ENCODE results near the gene CPED1.
"Not testable (repeated sequence)": the region's sequence is repeated elsewhere in the genome, so short reads cannot be mapped to it uniquely, and the experiment has no call there.

The CPED1 gene

GRCh38 chr7:121186746-121187145 is 198.2 kb downstream of the CPED1 start:
- DNase-seq (ENCODE audit: low spot score), result no peak

- no peak for DNase-seq (ENCODE audit: low spot score)
Measured at GRCh38 chr7:121187222-121187621, 198.7 kb downstream of the CPED1 start.

DNA sequence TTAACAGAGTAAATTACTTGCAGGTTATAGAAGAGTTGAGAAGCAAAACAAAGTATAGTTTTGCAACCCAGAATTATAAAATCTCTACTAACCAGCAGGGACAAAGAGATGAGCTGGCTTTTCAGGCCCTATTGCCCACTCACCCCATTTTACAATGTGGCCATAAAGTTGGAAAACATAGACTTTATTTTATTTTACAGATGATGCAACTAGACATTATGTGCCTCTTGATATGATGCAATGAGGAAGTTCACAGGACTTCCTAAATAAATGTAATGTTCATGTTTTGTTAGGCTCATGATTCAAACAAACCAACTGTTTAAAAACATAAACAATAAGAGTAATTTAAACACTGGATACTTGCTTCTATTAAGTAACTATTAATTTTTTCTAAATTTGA is 199.2 kb downstream of the CPED1 start:
- DNase-seq (ENCODE audit: low spot score), result no peak

DNA sequence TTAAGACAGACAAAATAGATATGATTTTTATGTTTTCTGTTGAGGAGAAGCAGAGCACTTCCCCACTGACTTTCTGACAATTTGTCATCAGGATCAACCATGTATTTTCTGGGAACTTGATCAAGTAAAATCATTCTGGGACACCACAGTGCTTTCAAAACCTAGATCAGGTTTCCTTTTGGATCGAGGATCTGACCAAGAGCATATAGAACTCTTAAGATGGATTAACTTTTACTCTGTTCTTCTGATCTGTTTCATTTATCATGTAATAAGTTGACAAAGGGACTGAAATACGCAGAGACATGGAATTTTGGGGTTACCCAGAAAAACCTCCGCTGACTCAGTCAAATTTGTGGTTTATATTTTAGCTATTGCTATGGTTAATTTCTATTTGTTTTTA is 204.3 kb downstream of the CPED1 start:
- no peak for DNase-seq (ENCODE audit: low spot score)

- no peak for DNase-seq (ENCODE audit: low spot score)
Measured at GRCh38 chr7:121195010-121195409, 206.5 kb downstream of the CPED1 start.

- DNase-seq (ENCODE audit: low spot score), result no peak
Measured at GRCh38 chr7:121195874-121196273, 207.4 kb downstream of the CPED1 start.

DNA sequence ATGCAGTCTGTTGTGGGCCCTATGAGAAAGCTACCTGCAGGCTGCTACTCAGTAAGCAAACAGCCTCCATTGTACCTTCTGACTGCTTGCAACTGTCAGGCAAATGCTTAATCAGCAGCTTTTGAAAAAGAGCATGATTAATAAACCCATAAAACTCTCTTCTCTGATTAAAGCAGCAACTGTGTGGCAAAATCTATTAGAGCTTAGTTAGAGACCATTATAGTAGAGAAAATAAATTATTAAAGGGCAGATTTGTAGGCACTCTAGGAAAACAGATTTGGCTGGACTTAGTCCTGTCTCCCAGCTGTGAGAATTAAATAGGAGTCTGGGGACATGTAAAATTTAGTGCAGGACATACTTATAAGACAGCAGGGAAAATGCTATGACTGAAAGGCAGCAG is 207.8 kb downstream of the CPED1 start:
- DNase-seq (ENCODE audit: low spot score), result no peak

GRCh38 chr7:121197455-121197854 is 208.9 kb downstream of the CPED1 start:
- DNase-seq (ENCODE audit: low spot score), result no peak

DNA sequence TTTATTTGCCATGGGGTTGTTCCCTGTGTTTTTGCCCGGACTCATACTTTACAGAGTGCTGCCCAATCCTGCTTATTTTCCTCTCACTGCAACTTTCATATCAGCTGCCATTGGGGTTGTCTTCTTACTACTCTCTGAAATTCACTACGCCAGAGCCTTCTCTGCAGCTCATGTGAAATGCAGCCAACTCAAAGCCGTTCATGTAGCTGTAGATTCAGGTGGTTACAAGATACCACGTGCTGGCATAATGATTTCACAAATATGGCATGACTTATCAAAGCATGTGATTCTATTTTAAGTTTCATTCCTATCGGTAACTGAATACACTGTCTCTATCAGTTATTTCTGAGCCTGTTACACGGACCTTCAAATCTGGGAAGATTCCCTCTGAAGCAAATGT is 210.0 kb downstream of the CPED1 start:
- no peak for DNase-seq (ENCODE audit: low spot score)

GRCh38 chr7:121202125-121202524 is 213.6 kb downstream of the CPED1 start:
- no peak for DNase-seq (ENCODE audit: low spot score)

- no peak for DNase-seq (ENCODE audit: low spot score)
Measured at GRCh38 chr7:121202834-121203233, 214.3 kb downstream of the CPED1 start.

- DNase-seq (ENCODE audit: low spot score), result no peak
Measured at GRCh38 chr7:121204537-121204936, 216.0 kb downstream of the CPED1 start.

- no peak for DNase-seq (ENCODE audit: low spot score)
Measured at GRCh38 chr7:121205777-121206176, 217.3 kb downstream of the CPED1 start.

DNA sequence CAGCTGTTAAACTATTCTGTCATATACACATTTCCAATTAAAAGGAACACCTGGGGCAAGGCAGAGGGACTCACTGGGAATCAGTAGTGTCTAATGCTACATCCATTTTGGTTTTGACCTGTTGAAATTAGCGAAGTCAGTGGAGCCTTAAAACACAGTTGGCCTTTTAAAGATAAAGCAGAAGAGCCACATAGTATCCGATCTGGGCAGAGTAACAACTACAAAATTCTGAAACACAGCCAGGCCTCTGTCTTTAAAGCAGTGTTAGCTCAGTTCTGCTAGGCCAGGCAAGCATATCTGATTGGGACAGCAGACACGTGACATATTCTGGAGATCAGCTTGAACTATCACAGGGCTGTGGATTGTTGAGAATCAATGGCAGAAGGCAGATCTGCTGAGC is 222.7 kb downstream of the CPED1 start:
- no peak for DNase-seq (ENCODE audit: low spot score)

DNA sequence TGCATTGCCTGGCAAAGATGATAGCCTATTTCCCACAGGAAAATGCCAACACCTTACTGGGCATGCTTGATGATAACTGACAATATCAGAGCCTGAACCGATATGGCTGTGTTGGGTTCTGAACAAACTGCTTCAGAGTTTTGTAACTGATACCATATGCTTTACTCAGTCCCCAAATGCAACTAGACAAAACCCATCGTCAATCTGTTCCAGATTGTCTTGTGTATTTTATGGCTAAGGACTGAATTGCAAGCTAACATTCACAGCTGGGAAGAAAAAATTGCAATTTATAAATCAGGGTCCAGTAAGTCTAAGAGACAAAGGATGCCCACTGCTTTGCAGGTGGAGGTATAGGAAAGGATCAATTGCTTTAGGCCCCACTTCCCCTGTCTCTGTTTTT is 223.5 kb downstream of the CPED1 start:
- DNase-seq (ENCODE audit: low spot score), result no peak

DNA sequence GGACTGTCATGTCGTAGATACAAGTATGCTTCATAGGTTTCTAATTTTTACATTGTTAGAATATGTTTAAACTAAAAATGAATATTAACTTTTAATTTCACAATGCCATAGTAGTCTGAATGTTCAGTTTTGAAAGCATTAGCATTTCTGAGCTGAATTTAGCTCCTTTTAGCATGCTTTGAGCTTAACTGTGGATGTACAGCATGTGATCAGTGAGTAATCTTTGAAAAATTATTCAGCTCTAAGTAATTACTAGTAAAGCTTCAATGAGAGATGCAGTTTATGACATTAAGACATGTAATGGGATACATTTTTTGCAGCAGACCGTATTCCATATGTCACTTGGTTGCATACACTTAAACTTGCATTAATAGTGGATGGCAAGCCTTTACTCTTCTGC is 226.1 kb downstream of the CPED1 start:
- no peak for DNase-seq (ENCODE audit: low spot score)

- no peak for DNase-seq (ENCODE audit: low spot score)
Measured at GRCh38 chr7:121219026-121219425, 230.5 kb downstream of the CPED1 start.

DNA sequence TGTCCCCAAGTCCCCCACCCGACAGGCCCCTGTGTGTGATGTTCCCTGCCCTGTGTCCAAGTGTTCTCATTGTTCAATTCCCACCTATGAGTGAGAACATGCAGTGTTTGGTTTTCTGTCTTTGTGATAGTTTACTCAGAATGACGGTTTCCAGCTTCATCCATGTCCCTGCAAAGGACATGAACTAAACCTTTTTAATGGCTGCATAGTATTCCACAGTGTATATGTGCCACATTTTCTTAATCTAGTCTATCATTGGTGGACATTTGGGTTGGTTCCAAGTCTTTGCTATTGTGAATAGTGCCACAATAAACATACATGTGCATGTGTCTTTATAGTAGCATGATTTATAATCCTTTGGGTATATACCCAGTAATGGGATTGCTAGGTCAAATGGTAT is 232.6 kb downstream of the CPED1 start:
- not testable (repeated sequence) for DNase-seq (ENCODE audit: low spot score)

DNA sequence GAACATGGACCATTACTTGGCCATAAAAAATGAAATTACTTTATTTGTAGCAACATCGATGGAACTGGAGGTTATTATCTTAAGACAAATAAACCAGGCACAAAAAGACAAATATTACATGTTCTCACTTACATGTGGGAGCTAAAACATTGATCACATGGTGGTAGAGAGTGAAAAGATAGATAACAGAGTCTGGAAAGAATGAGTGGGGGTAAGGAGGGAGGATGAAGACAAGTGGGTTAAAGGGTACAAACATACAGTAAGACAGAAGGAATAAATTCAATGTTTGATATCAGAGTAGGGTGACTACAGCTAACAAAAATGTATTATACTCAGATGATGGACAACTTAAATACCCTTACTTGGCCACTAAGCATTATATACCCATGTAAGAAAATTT is 240.3 kb downstream of the CPED1 start:
- no peak for DNase-seq (ENCODE audit: low spot score)

- DNase-seq (ENCODE audit: low spot score), result no peak
Measured at GRCh38 chr7:121235201-121235600, 246.7 kb downstream of the CPED1 start.

DNA sequence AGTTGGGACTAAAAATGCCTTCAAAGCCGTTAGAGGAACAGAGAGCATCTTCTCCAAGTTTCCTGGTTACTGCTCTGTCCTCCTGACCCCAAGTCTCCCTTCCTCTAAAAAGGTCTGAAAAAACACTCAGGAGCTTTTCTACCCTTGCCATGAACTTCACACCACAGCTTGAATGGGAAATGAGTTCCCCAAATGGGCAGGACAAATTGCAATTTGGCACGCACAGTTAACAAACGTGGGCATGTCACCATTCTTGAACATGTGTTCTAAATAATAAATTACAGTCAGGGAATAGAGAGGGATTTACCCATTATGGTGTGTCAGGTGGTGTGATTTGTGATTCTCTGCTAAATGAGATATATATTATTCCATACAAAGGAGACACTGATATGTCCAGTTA is 249.1 kb downstream of the CPED1 start:
- no peak for DNase-seq (ENCODE audit: low spot score)

DNA sequence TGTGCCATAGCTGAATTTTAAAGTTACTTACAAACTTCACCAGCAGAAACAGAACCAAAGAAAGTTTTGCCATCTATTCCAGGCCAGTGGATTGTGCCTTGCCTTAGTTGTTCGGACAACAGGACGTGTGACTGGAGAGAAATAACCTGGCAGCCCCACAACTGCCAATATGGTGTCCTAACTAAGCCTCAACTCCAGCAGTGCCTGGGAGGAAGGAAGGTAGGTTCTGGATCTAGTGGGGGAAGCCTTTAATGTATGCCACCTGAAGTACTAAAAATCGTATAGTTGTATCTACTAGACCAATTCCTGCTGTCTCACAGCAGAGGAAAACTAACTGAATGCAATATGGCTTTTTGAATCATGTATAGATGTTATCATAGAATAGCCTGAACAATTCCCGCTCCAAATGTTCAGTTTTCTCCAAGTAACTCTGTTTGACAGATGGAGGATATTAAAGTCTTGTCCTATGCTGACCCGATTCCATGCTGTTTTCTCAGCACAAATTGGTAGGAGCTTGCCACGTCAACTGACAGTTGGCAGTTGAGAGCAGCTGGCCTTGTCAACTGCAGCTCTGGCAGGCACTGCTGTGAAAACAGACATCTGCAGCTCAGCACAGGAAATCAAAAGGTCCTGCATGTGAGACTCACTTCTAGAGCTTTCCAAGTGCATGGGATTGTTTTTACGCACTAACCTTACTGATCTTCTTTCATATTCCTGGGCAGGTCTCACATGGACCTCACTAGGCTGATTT is 255.8 kb downstream of the CPED1 start:
- no peak for DNase-seq (ENCODE audit: low spot score)

- DNase-seq (ENCODE audit: low spot score), result not testable (repeated sequence)
Measured at GRCh38 chr7:121251367-121251766, 262.9 kb downstream of the CPED1 start.

DNA sequence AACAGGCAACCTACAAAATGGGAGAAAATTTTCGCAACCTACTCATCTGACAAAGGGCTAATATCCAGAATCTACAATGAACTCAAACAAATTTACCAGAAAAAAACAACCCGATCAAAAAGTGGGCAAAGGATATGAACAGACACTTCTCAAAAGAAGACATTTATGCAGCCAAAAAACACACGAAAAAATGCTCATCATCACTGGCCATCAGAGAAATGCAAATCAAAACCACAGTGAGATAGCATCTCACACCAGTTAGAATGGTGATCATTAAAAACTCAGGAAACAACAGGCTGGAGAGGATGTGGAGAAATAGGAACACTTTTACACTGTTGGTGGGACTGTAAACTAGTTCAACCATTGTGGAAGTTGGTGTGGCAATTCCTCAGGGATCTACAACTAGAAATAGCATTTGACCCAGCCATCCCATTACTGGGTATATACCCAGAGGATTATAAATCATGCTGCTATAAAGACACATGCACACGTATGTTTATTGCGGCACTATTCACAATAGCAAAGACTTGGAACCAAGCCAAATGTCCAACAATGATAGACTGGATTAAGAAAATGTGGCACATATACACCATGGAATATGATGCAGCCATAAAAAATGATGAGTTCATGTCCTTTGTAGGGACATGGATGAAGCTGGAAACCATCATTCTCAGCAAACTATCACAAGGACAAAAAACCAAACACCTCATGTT is 264.2 kb downstream of the CPED1 start:
- DNase-seq (ENCODE audit: low spot score), result not testable (repeated sequence)

Data from AG08396 (cell line).